Right forelimb (tissue), 1 donor: Measurements from ENCODE around the gene NLRP2B.
"Not testable (repeated sequence)": the region's sequence is repeated elsewhere in the genome, so short reads cannot be mapped to it uniquely, and the experiment has no call there.

Source experiments
- DNase-seq: peaks from one replicate; pipeline ENCODE4 v3.0.0-alpha.2; 2018

NLRP2B gene

DNA sequence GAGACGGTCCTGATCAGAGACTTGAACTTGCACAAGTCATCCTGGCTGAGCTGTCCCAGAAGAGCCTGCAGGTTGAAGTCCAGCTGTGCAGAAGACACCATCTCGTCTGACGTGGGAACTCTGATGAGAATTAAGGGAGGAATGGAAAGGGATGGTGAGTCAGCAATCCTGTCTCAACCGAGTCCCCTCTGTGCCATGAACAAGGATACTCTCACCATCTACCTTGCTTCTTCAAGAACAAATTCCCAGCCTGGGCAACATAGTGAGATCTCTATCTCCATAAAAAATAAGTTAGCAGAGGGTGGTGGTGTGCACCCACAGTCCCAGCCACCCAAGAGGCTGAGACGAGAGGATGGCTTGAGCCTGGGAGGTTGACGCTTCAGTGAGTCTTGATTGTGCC lies at the start of gene NLRP2B:
Gene NLRP2B (minus strand): TSS at position 101 of the 400 bp plus-strand sequence.
- no peak for DNase-seq

DNA sequence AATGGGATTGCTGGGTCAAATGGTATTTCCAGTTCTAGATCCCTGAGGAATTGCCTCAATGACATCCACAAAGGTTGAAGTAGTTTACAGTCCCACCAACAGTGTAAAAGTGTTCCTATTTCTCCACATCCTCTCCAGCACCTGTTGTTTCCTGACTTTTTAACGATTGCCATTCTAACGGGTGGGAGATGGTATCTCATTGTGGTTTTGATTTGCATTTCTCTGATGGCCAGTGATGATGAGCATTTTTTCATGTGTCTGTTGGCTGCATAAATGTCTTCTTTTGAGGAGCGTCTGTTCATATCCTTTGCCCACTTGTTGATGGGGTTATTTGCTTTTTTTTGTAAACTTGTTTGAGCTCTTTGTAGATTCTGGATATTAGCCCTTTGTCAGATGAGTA lies 45.9 kb upstream of the NLRP2B start:
- DNase-seq, result not testable (repeated sequence)

- DNase-seq, result no peak
Observed at GRCh38 chrX:57681341-57681740, 1.3 kb upstream of the NLRP2B start.

- DNase-seq, result no peak
Observed at GRCh38 chrX:57678686-57679428, 1.2 kb downstream of the NLRP2B start.

DNA sequence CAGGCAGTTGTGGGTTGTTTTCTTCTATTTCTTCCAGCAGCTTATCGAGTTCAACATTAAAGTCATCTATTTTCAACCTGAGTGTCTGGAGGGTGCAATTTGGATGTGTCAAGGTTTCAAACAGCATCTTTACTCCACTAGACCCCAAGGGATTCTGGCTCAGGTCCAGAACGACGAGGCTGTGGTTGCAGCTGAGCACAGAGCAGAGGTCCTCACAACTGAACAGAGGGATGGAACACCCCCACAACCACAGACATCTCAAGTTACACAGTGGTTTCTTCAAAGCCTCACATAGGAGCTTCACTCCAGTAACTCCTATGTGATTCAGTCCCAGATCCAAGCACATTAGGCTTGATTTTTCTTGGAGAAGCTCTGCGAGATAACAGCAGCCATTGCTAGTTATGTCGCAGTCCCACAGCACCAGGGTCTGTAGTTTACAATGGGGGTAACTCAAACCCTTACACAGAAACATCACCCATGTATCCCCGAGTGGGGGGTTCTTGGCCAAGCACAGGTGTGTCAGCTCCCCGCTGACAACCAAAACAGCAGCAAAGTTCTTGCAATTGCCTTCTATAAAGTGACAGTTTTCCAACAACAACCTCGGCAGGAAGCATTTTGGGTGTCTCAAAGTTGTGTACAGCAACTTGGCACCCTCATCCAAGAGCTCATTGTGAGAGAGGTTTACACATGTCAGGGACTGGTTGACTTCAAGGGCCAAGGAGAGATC lies 2.8 kb downstream of the NLRP2B start:
- DNase-seq, result no peak

GRCh38 chrX:57675320-57675719 lies 4.7 kb downstream of the NLRP2B start:
- DNase-seq, result no peak

DNA sequence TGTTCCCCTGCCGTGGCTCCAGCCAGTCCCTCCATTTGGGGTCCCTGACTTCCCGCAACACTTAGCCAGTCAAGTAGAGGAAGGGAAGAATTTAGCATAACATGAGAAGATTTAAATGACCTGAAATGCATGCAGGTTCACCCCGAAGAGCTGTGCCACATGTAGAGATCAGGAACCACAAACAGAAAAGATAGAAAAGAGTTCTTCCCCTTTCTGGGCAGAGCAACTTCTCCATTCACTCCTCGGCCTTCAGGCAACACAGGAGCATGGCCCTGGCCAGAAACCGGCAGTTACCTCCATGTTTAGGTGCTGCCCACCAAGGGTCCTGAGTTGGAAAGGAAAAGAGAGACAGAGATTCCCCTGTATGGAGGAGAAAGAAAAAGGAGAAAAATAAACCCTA lies 5.2 kb downstream of the NLRP2B start:
- no peak for DNase-seq

DNA sequence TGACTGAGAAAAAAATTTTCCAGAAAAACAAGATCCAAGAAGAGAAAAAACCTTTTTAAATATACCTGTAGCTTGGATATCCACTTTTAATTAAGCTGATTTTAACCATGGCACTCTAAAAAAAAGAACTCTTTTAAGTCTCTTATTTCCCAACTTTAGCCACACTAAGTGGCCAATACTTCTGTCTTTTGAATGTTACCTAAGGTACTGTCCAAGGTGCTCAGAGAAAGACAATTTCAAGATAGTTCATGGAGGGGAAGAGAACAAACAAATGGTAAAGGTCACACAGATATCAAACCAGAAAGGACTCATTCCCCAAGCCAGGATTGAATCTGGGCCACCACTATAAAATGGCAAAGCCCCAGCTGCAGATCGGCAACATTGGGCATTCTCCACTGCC lies 10.1 kb downstream of the NLRP2B start:
- DNase-seq, result no peak

- no peak for DNase-seq
Observed at GRCh38 chrX:57667010-57667409, 13.1 kb downstream of the NLRP2B start.

DNA sequence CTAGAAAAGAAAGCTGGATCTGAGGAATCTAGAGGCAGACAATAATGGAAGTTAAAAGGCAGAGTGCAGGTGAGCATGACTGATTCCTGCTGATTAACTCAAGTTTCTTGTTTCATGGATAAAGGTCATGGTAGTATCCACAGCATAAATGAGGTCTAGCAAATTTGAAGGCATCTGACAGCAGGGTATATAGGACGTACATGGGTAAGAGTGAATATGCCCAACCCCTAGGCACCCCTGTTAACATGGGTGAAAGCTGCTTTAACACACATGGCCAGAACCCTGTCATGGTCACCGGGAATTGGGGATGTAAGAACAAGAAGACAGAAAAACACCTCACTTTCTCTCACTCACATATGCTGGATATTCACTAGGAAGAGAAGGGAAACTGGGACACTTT lies 25.0 kb downstream of the NLRP2B start:
- no peak for DNase-seq

DNA sequence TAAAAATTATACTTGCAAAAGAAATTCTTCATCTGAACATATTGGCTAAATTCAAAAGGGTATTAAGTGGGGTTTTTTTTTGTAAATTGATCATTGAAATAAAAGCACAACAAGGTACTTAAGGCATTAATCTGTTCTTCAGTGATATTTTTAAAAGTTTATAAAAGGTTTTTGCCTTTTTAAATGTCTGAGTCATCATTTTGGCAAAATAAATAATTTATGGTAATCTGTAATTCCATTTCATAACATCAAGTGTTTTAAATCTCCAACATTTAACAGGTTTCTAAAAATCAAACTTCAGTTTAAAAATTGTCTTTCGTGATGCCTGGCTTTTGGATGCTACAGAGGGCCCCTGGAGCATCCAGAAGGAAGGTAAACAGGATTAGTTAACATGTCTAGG lies 27.4 kb downstream of the NLRP2B start:
- DNase-seq, result no peak

DNA sequence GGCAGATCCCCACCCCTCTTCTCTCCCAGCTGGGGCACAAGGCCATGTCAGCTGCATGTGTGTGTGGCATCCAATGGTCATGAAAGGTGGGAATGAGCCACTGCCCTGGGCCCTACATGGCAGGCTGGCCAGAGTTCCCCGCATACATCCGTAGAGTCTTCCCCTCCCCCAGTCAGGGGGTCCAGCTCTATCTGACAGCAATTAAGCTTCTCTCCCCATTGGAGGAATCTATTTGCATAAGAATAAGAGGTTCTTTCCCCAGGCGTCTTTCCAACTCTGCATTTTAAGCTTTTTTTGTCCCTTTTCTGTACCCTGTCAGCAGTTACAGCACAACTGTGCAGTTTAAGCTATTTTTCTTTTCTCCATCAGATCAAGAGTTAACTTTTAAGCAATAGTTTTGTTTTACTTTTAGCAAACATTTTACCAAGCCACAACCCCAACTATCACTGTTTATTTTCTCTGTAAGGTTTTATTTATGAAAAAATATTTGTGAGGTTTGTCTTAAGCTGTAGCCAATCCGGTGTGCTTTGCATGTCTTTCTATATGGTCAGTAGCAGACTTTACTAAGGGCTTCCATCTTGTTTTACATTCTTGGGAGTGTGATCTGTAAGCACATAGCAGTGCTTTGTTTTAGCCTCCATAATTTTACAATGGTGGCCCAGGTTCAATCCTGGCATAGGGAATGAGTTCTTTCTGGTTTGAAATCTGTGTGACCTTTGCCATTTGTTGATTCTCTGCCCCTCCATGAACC lies 28.7 kb downstream of the NLRP2B start:
- no peak for DNase-seq

DNA sequence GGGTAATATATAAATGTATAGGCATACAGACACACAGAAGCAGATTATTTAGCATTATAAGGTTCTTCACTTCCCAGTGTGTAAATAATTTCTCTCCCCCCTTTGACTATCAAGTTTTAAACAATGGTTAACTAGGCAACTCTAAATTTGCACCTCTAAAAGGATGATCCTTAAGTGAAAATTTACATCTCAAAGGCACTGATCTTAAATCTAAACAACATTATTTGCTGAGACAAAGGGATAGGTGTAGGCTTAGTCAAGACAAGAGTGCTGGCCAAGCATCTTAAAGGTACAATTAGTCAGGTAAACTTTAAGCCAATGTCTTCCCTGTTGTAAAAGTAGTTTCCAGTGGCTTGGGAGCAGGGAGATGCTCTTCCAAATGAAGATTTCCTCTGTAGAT lies 33.0 kb downstream of the NLRP2B start:
- no peak for DNase-seq

GRCh38 chrX:57643698-57644097 lies 36.4 kb downstream of the NLRP2B start:
- no peak for DNase-seq

- no peak for DNase-seq
Observed at GRCh38 chrX:57641338-57641737, 38.7 kb downstream of the NLRP2B start.

DNA sequence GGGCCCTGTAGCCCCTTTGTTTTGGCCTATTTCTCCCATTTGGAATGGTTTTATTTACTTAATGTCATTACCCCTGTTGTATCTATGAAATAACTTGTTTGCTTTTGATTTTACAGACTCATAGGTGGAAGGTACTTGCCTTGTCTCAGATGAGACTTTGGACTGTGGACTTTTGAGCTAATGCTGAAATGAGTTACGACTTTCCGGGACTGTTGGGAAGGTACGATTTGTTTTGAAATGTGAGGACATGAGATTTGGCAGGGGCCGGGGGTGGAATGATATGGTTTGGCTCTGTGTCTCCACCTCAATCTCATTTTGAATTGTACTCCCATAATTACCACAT lies 39.4 kb downstream of the NLRP2B start:
- no peak for DNase-seq

- DNase-seq, result not testable (repeated sequence)
Observed at GRCh38 chrX:57629438-57629837, 50.6 kb downstream of the NLRP2B start.
